SJSA1 (cell line): Measurements from ENCODE around the gene SSC4D. TPM values are rescaled to one million over a fixed set of nuclear protein-coding genes. Genes with fewer than 3 reads are reported as not detected.

ENCODE experiments used
- DNase-seq, 2 experiments: peaks; one replicate each; pipeline ENCODE4 v3.0.0-alpha.2; 2015 to 2020; ENCODE audit warnings: low spot score in 2 of 2, low read depth in 1 of 2
- H3K27ac ChIP-seq: fragments of 250-450 bp; sonication (Bioruptor Pico); 2 replicates; pipeline ENCODE4 v1.5.1; 2020; ENCODE audit warnings: mild to moderate bottlenecking, moderate library complexity
- H3K27me3 ChIP-seq: fragments of 250-450 bp; sonication (Bioruptor Pico); replicated peaks from 2 replicates; pipeline ENCODE4 v1.5.1; 2020; ENCODE audit warnings: mild to moderate bottlenecking, moderate library complexity
- H3K36me3 ChIP-seq: fragments of 250-450 bp; sonication (Bioruptor Pico); 2 replicates; pipeline ENCODE4 v1.5.1; 2020; ENCODE audit warnings: mild to moderate bottlenecking
- H3K4me1 ChIP-seq: fragments of 250-450 bp; sonication (Bioruptor Pico); replicated peaks from 2 replicates; pipeline ENCODE4 v1.6.1; 2021; ENCODE audit warnings: mild to moderate bottlenecking
- H3K4me3 ChIP-seq: fragments of 250-450 bp; sonication (Bioruptor Pico); 2 replicates; pipeline ENCODE4 v1.5.1; 2020; ENCODE audit warnings: mild to moderate bottlenecking
- H3K9me3 ChIP-seq: fragments of 250-450 bp; sonication (Bioruptor Pico); replicated peaks from 2 replicates; pipeline ENCODE4 v1.5.1; 2020; ENCODE audit warnings: mild to moderate bottlenecking
- total RNA-seq: library from RNA; depleted of rRNA; stranded (reverse); fragments of >200 nt; shearing (Covaris generic); gene quantifications from 2 replicates; pipeline ENCODE4 v1.2.3, GENCODE V29; 2014

The SSC4D gene
- total RNA-seq, 1 experiment from 2014 or later, result 0.34 TPM

DNA sequence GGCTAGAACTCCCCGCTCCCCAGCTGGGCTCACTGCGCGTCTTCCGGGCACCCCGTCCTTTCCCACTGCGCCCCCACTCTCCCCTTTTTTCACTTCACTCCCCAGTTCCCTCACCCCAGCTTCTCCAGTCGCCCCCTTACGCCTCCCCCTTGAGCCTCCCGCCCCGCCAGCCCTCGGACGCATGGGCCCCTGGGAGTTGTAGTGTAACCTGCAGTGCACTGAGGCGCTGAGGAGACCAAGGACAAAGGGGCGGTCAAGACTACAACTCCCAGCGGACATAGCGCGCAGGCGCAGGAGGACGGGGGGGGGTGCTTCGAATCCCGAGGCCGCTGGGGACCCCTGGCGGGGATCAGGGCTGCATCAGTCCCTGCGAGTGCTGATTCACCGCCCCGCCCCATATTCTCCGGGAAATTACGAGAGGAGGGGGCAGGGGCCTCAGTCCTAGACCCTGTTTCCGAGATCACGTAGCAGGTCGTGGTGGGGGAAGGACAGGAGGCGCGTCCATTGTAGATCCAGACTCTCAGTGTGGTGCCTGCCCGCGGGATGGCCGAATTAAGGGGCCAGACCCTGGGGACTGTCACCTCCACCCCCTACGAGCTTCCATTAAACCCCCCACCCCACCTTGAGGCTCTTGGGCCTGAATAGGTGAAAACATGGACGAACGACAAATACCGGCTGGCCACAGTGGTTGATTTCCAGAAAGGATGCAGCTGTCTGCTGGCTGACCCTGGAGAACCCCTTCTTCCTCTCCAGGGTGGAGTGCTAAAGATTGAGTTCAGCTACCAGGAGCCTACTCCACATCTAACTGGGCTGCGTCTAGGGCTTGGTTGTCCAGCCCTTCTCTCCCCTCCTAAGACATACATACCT lies 50.2 kb downstream of the SSC4D start:
- peak overlapping the region; percentile 99 for H3K27ac ChIP-seq
- peak overlapping the region; percentile 91 for H3K4me3 ChIP-seq
- no peaks in the 10 kb centered on the region for H3K27me3 ChIP-seq
- peak; percentile 98 to 99 for DNase-seq
- peaks cover 28% of the 10 kb centered on the region for H3K4me1 ChIP-seq
- peaks cover 44% of the 10 kb centered on the region for H3K36me3 ChIP-seq
- H3K9me3 ChIP-seq, result no peaks in the 10 kb centered on the region

DNA sequence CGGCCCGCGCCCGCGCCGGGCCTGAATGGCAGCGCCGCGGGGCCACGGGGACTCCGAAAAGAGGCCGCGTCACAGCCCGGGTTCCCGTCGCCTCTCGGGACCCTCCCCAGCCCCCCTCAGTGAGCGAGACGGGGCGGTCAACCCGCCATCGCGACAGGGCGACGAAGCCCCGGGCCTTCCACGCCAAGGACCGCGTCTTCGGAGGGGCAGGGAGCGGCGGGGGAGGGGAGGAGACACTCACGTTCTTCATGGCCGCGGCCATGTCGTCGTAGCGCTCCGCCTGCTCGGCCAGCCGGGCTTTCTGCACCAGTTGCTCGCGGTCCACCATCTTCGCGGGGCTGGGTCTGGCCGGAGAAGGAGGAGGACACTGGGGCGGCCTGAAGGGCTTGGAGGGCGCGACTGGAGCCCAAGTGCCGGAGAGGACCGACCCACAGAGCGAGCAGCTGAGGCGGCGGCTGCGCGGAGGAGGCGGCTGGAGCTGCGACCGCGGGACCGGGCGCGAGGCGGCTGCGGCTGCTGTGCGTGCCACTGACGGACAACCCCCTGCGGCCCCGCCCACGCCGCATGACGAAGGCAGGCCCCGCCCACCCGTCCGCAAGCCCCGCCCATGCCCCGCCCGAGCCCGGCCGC lies 50.9 kb downstream of the SSC4D start, which contains the start of gene YWHAG:
Gene YWHAG, minus strand, starts transcription at position 511 of the 630 bp plus-strand sequence. Its CDS starts 183 bp downstream, at position 328.
- peaks cover 23% of the 10 kb centered on the region for H3K4me1 ChIP-seq
- DNase-seq, result peak; percentile 89 to 96
- H3K27ac ChIP-seq, result peak within 1 kb of the TSS; percentile 99
- no peaks in the 10 kb centered on the region for H3K9me3 ChIP-seq
- peak within 1 kb of the TSS; percentile 91 for H3K4me3 ChIP-seq
- no peaks in the 10 kb centered on the region for H3K27me3 ChIP-seq
- peaks cover 49% of the 10 kb centered on the region for H3K36me3 ChIP-seq

DNA sequence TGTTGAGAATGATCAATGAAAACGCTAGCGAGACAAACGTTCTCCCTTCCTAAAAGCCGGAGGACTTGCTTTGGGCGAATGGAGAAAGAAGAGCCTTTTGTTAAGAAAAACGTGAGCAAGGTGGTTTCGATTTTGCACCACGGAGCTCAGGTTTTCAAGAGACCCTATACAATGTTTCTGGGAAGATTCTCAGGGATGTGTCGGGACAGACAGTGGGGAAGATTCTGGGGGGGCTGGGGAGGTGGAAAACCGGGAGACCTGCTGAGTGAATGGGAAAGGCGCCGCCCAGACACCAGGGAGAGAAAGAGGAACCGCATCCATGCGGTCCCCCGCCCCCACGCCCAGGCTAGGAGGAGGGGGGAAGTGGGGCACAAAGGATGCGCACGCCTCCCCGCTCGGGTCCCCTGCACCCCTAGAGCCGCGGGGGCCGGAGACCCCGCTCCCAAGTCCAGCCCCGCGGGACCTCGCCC lies 51.5 kb downstream of the SSC4D start:
- Histone ChIP-seq H3K4me1 (peaks cover 23% of the 10 kb centered on the region), H3K27ac (peak overlapping the region; percentile 99), H3K4me3 (peak overlapping the region; percentile 91), H3K27me3 (no peaks in the 10 kb centered on the region), H3K9me3 (no peaks in the 10 kb centered on the region), H3K36me3 (peaks cover 53% of the 10 kb centered on the region)
- peak in 1 of 2 experiments; percentile 57 for DNase-seq

DNA sequence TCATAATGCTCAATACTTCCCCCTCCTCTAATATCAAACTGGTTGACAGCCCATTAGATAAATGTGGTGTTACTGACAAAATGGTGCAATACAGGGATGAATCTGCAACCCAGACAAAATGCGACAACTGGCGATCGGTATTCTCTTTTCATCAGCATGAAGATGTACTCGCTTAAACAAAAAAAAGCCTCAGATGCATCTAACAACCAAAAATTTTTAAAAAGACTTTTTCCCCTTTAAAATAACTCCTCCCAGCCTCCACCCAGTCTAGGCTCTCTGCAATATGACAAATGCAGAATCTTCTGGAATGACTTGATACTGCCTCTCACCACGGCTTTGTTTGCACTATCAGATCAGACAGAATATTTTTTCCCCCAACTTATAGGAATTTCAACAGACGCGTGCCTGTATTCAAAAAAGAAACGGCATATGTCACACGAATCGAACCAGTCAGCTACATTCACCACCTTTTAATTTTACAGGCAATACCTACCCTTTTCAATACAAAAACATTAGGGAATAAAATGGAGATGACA lies 52.0 kb downstream of the SSC4D start:
- Histone ChIP-seq H3K4me1 (peaks cover 23% of the 10 kb centered on the region), H3K4me3 (peak overlapping the region; percentile 91), H3K36me3 (peaks cover 57% of the 10 kb centered on the region), H3K27me3 (no peaks in the 10 kb centered on the region), H3K27ac (peak overlapping the region; percentile 99), H3K9me3 (no peaks in the 10 kb centered on the region)
- peak in 1 of 2 experiments; percentile 28 for DNase-seq

DNA sequence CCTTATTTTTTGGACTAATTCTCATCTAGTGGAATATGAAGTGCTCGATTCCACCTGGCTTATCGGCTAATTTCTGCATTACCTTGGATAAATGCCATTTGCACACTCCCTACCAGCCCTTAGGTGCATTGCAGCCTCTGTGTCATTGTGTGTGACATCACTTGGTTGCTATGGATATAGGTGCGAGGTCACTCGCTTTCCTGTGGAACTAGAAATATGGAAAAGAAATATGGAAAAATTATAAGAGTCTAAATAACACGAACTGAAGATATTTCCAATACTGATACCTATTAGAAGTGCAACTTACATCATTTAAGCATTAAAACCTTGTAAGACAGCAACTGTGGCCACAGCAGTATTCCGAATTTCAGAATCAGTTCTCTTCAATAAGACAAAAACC lies 52.7 kb downstream of the SSC4D start:
- DNase-seq, result no peak
- Histone ChIP-seq H3K27me3 (no peaks in the 10 kb centered on the region), H3K4me1 (peaks cover 23% of the 10 kb centered on the region), H3K36me3 (peaks cover 58% of the 10 kb centered on the region), H3K9me3 (no peaks in the 10 kb centered on the region), H3K4me3 (peak overlapping the region; percentile 91), H3K27ac (peak overlapping the region; percentile 99)

DNA sequence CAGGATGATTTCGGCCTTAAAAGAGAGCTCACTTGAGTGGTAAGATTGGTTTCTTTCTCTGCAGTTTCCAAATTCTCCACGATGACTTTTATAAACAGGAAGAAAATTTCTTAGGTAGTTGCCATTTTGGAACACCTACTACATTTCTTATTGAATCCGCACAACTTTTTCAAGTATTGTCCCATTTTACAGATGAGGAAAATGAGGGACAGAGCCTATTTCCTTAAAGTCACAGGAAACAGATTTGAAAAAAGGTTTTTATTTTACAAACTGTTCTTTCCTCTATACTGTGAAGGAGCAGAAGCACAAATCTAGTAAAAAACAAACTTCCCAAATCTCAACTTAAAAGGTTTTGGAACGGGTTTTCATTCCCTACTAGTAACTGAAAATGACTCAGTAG lies 53.4 kb downstream of the SSC4D start:
- no peak overlapping the region for H3K4me3 ChIP-seq
- DNase-seq, result no peak
- no peaks in the 10 kb centered on the region for H3K9me3 ChIP-seq
- H3K27ac ChIP-seq, result no peak overlapping the region
- peaks cover 23% of the 10 kb centered on the region for H3K4me1 ChIP-seq
- H3K27me3 ChIP-seq, result no peaks in the 10 kb centered on the region
- peaks cover 62% of the 10 kb centered on the region for H3K36me3 ChIP-seq

DNA sequence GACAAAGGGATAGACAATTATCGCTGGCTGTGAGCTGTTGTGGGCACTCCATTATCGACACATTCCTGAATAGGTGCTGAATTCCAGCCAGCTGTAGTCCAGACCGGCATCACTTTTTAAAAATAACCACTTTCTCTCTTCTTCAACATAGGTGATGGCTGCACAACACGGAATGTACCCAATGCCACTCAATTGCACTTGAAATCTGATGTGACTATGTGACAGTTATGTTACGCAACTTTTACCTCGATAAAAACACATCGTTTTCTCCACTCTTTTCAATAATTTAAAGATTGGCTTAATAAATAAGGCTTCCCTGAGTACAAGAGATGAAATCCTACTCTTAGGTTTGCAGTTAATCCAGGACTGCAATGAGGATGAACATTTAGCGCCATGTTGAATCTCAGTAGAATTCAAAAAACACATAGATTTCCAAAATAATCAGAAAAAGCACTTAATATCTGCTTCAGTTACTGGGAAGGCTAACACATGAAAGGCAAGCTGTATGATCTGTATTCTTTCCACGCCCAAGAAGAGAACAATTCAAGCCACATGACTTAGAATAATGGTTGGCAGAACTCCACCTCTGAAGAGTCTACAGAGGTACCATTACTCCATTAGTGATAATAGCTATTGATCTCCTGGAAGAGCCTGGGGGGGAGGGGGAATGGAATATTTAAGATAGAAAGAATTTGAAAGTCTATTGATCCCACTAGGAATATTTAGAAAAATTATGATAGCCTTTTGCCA lies 54.3 kb downstream of the SSC4D start:
- no peak overlapping the region for H3K27ac ChIP-seq
- H3K9me3 ChIP-seq, result no peaks in the 10 kb centered on the region
- peaks cover 19% of the 10 kb centered on the region for H3K4me1 ChIP-seq
- DNase-seq, result no peak
- H3K4me3 ChIP-seq, result no peak overlapping the region
- H3K27me3 ChIP-seq, result no peaks in the 10 kb centered on the region
- H3K36me3 ChIP-seq, result peaks cover 70% of the 10 kb centered on the region

DNA sequence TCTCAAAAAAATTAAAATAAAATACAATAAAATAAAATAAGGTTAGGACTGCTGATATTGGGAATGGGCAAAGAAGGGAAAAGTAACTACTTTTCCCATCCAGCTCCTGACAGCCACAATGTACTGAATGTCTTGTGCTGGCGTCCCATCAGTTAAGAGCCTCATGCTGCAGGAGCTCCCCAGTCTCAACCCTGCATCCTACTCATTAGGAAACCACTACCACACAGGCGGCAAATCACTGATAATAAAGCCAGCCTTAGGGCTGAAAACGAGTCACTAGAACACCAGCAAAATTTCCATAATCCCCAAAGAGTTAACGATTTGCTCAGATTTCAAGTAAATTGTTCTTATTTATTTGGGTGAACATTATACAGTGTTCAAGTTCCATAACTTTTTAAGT lies 55.0 kb downstream of the SSC4D start:
- H3K9me3 ChIP-seq, result no peaks in the 10 kb centered on the region
- no peak overlapping the region for H3K27ac ChIP-seq
- no peaks in the 10 kb centered on the region for H3K27me3 ChIP-seq
- H3K4me1 ChIP-seq, result peaks cover 13% of the 10 kb centered on the region
- H3K36me3 ChIP-seq, result peaks cover 77% of the 10 kb centered on the region
- no peak overlapping the region for H3K4me3 ChIP-seq
- no peak for DNase-seq

DNA sequence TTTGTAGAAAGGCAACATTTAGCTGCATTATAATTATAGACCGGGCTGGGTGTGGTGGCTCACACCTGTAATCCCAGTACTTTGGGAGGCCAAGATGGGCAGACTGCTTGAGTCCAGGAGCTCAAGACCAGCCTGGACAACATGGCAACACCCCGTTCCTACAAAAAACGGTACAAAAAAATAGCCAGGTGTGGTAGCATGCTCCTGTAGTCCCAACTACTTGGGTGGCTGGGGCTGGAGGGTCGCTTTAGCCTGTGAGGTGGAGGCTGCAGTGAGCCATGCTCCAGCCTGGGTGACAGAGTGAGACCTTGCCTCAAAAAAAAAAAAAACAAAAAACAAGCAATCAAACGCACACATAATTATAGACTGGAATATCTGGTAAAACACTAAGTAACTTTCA lies 55.8 kb downstream of the SSC4D start:
- H3K36me3 ChIP-seq, result peaks cover 83% of the 10 kb centered on the region

DNA sequence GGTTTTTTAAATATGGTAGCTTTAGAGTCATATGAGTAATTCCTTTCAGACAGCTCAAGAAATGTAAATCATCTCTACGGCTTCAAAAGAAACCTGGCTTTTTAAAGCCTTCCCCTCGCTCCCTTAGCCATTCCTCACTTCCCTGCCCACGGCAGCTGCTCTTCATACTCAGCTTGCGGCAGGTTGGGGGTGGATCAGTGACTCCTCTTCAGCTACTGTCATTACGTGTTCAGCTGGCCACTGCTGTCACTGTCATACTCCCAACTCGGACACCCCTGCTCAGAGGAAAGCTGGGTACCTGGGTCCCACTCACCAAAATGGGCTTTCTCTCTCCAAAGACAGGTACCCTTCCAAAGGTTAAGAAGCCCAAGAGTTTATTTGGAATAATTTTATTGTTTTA lies 57.3 kb downstream of the SSC4D start:
- Histone ChIP-seq H3K4me3 (no peak overlapping the region), H3K9me3 (no peaks in the 10 kb centered on the region), H3K27ac (no peak overlapping the region), H3K36me3 (peaks cover 80% of the 10 kb centered on the region), H3K27me3 (no peaks in the 10 kb centered on the region), H3K4me1 (peaks cover 11% of the 10 kb centered on the region; the same call in 1 of the 2 replicates)
- no peak for DNase-seq

More for the DNA sequence above, 55.8 kb downstream of the SSC4D start:
- Histone ChIP-seq H3K4me1 (peaks cover 11% of the 10 kb centered on the region; the same call in 1 of the 2 replicates), H3K9me3 (no peaks in the 10 kb centered on the region), H3K27me3 (no peaks in the 10 kb centered on the region), H3K27ac (no peak overlapping the region), H3K4me3 (no peak overlapping the region)
- DNase-seq, result no peak

DNA sequence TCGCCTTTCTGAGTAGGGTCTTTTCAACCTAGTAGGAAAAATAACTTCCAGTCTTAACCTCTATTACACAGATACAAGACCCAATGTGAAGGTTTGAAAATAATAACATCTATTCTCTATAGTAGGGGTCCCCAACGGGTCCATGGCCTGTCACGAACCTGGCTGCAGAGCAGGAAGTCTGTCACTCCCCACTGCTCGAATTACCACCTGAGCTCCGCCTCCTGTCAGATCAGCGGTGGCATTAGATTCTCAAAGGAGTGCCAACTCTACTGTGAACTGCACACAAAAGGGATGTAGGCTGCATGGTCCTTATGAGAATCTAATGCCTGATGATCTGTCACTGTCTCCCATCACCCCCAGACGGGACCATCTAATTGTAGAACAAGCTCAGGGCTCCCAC lies 58.1 kb downstream of the SSC4D start:
- Histone ChIP-seq H3K4me3 (no peak overlapping the region), H3K36me3 (peaks cover 80% of the 10 kb centered on the region), H3K4me1 (0 out of 2 replicates have a peak, but pooled peaks cover 5% of the 10 kb centered on the region), H3K27ac (no peak overlapping the region), H3K27me3 (no peaks in the 10 kb centered on the region), H3K9me3 (no peaks in the 10 kb centered on the region)
- DNase-seq, result no peak

DNA sequence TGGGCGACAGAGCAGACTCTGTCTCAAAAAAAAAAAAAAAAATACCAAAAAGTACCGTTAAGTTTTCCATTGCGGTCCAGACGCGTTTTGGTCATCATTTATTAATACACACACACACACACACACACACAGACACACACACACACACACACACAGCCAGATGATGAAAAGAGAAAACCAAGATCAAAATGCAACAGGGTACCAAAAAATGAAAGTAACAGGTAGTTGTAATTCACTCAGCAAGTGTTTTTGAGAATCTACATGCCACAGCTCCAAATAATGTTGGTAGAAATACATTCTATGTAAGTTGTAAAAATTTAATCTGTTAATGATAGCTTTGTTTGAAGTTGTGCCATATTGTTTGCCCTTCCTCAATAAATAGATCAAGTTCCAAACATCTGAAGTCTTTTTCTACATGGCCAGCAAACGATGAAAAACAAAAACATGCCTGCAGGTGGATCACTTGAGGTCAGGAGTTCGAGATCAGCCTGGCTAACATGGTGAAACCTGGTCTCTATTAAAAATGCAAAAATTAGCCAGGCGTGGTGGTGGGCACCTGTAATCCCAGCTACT lies 60.1 kb downstream of the SSC4D start:
- H3K9me3 ChIP-seq, result no peaks in the 10 kb centered on the region
- H3K27me3 ChIP-seq, result no peaks in the 10 kb centered on the region
- H3K27ac ChIP-seq, result no peak overlapping the region
- H3K36me3 ChIP-seq, result peaks cover 80% of the 10 kb centered on the region
- H3K4me1 ChIP-seq, result no peaks in the 10 kb centered on the region
- no peak overlapping the region for H3K4me3 ChIP-seq
- DNase-seq, result no peak

DNA sequence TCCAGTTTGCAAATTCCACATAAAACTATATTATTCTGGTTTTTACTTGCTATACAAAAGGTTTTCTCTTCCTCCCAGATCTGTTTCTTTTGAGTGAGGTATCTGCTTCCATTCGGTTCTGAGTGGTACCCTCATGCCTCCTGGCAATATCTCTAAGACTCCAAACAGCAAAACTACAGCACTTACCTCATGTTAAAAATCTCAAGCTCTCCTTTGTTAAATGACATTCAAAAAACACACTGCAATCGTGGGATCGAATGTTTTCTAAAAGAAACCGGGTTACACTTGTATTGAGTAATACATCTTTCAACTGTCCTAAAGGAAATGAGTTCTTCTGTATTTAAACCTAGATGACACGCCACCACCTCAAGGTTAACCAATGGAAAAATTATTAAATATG lies 61.8 kb downstream of the SSC4D start:
- no peaks in the 10 kb centered on the region for H3K9me3 ChIP-seq
- no peak overlapping the region for H3K4me3 ChIP-seq
- DNase-seq, result no peak
- H3K4me1 ChIP-seq, result no peaks in the 10 kb centered on the region
- no peaks in the 10 kb centered on the region for H3K27me3 ChIP-seq
- H3K36me3 ChIP-seq, result peaks cover 86% of the 10 kb centered on the region
- no peak overlapping the region for H3K27ac ChIP-seq
